GM12878 (cell line): ENCODE measurements around the gene THSD8. TPM values are rescaled to one million over a fixed set of nuclear protein-coding genes. Genes with fewer than 3 reads are reported as not detected.

ENCODE experiments used
- microRNA-seq: library from miRNA; unstranded; fragments of <30 nt; microRNA quantifications from one replicate; pipeline ENCODE4, GENCODE V29; 2018
- polyA plus RNA-seq, 11 experiments: library from polyadenylated mRNA; depleted of rRNA in 4 of 11; unstranded in 6 of 11; stranded (reverse) in 5 of 11; fragments of >200 nt; fragmentation: Nextera tagmentation in 4 of 11; fragmentation: Illumina TruSeq in 1 of 11; extraction: Ambion mirVana in 4 of 11; extraction: Trizol in 1 of 11; gene quantifications; 1 replicate in 1 of 11; 2 replicates in 10 of 11; pipeline versions ENCODE4 v1.2.1 to v1.2.3, GENCODE V29; 2011 to 2016; ENCODE audit warnings: inconsistent platforms in 2 of 11, missing spikeins in 2 of 11, low read depth in 1 of 11
- small RNA-seq: library from RNA; depleted of rRNA; stranded (forward); fragments of <200 nt; gene quantifications from one replicate; pipeline ENCODE3, GENCODE V24; 2014
- total RNA-seq, 4 experiments: library from RNA; depleted of rRNA in 3 of 4; stranded (reverse); fragments of >200 nt in 3 of 4; fragmentation: Illumina TruSeq in 1 of 4; extraction: Trizol in 1 of 4; gene quantifications; 2 replicates each; pipeline versions ENCODE4 v1.2.1 to v1.2.3, GENCODE V29; 2013 to 2021

THSD8 gene
- total and polyA plus RNA-seq, 10 of the 15 experiments (the other 5 are each of a cell fraction or from before 2014, with no cell fraction given) = 0.24 to 32.3 (median 21.3) TPM; not detected in 2

Small RNA genes within 50 kb of the gene (microRNA-seq; reads per million reads assigned to microRNA genes)
- not detected for gene MIR5684
- gene MIR6794 = not detected

Small RNA genes within 50 kb of the gene (small RNA-seq; reads per million reads assigned to genes)
- gene MIR5684 (not detected), gene MIR6794 (not detected)

Other genes with a start within 250 kb of the THSD8 start
Only the 7 nearest of the 27 such genes appear.
- gene BEST2, start 50.3 kb upstream of the THSD8 start, total RNA-seq (2014; rRNA removed) = not detected in 2 replicates
- not detected in 2 replicates for gene BEST2, start 50.3 kb upstream of the THSD8 start, total RNA-seq (2014; rRNA removed; fragmentation: Illumina TruSeq; extraction: Trizol)
- 0.08 TPM in 1 of 2 replicates, not detected in the other for gene BEST2, start 50.3 kb upstream of the THSD8 start, total RNA-seq (2021)
- not detected in 2 replicates for gene BEST2, start 50.3 kb upstream of the THSD8 start, polyA plus RNA-seq (2011; rRNA removed)
- gene BEST2, start 50.3 kb upstream of the THSD8 start, polyA plus RNA-seq (2014; fragmentation: Illumina TruSeq; extraction: Trizol) = not detected in 2 replicates
- not detected for gene BEST2, start 50.3 kb upstream of the THSD8 start, polyA plus RNA-seq (2014; fragmentation: Nextera tagmentation; extraction: Ambion mirVana)
- 0.09 TPM in 1 of 2 replicates, not detected in the other for gene BEST2, start 50.3 kb upstream of the THSD8 start, polyA plus RNA-seq (2014; rRNA removed)
- not detected for gene BEST2, start 50.3 kb upstream of the THSD8 start, polyA plus RNA-seq (2016; fragmentation: Nextera tagmentation; extraction: Ambion mirVana)
- gene HOOK2, start 26.5 kb upstream of the THSD8 start, total RNA-seq (2014; rRNA removed) = 5.8 and 6.8 TPM in 2 replicates
- 3.4 and 3.8 TPM in 2 replicates for gene HOOK2, start 26.5 kb upstream of the THSD8 start, total RNA-seq (2014; rRNA removed; fragmentation: Illumina TruSeq; extraction: Trizol)
- 6.4 and 8.3 TPM in 2 replicates for gene HOOK2, start 26.5 kb upstream of the THSD8 start, total RNA-seq (2021)
- gene HOOK2, start 26.5 kb upstream of the THSD8 start, polyA plus RNA-seq (2011; rRNA removed) = 3.3 and 3.5 TPM in 2 replicates
- 4.4 and 5.6 TPM in 2 replicates for gene HOOK2, start 26.5 kb upstream of the THSD8 start, polyA plus RNA-seq (2014; fragmentation: Illumina TruSeq; extraction: Trizol)
- gene HOOK2, start 26.5 kb upstream of the THSD8 start, polyA plus RNA-seq (2014; fragmentation: Nextera tagmentation; extraction: Ambion mirVana) = 1 to 10 TPM; 1.5 TPM
- 8.6 and 9.6 TPM in 2 replicates for gene HOOK2, start 26.5 kb upstream of the THSD8 start, polyA plus RNA-seq (2014; rRNA removed)
- 1 to 10 TPM; 7.5 to 9.2 TPM for gene HOOK2, start 26.5 kb upstream of the THSD8 start, polyA plus RNA-seq (2016; fragmentation: Nextera tagmentation; extraction: Ambion mirVana)
- gene JUNB, start 10.6 kb upstream of the THSD8 start, total RNA-seq (2014; rRNA removed) = 102 and 110 TPM in 2 replicates
- gene JUNB, start 10.6 kb upstream of the THSD8 start, total RNA-seq (2014; rRNA removed; fragmentation: Illumina TruSeq; extraction: Trizol) = 15.2 and 17.0 TPM in 2 replicates
- 116 and 123 TPM in 2 replicates for gene JUNB, start 10.6 kb upstream of the THSD8 start, total RNA-seq (2021)
- gene JUNB, start 10.6 kb upstream of the THSD8 start, polyA plus RNA-seq (2011; rRNA removed) = 17.2 and 65.1 TPM in 2 replicates
- 0.51 and 4.8 TPM in 2 replicates for gene JUNB, start 10.6 kb upstream of the THSD8 start, polyA plus RNA-seq (2014; fragmentation: Illumina TruSeq; extraction: Trizol)
- gene JUNB, start 10.6 kb upstream of the THSD8 start, polyA plus RNA-seq (2014; fragmentation: Nextera tagmentation; extraction: Ambion mirVana) = 1 to 10 TPM in 1 of 2 experiments, under 1 TPM in 1; 0.55 to 2.4 TPM
- 144 and 154 TPM in 2 replicates for gene JUNB, start 10.6 kb upstream of the THSD8 start, polyA plus RNA-seq (2014; rRNA removed)
- 10 to 100 TPM; 71.6 to 96.6 TPM for gene JUNB, start 10.6 kb upstream of the THSD8 start, polyA plus RNA-seq (2016; fragmentation: Nextera tagmentation; extraction: Ambion mirVana)
- gene PRDX2, start 269 bp upstream of the THSD8 start, total RNA-seq (2014; rRNA removed) = 367 and 392 TPM in 2 replicates
- gene PRDX2, start 269 bp upstream of the THSD8 start, total RNA-seq (2014; rRNA removed; fragmentation: Illumina TruSeq; extraction: Trizol) = 230 and 258 TPM in 2 replicates
- 274 and 279 TPM in 2 replicates for gene PRDX2, start 269 bp upstream of the THSD8 start, total RNA-seq (2021)
- gene PRDX2, start 269 bp upstream of the THSD8 start, polyA plus RNA-seq (2011; rRNA removed) = 45.7 and 93.0 TPM in 2 replicates
- 110 and 338 TPM in 2 replicates for gene PRDX2, start 269 bp upstream of the THSD8 start, polyA plus RNA-seq (2014; fragmentation: Illumina TruSeq; extraction: Trizol)
- gene PRDX2, start 269 bp upstream of the THSD8 start, polyA plus RNA-seq (2014; fragmentation: Nextera tagmentation; extraction: Ambion mirVana) = 100 to 1,000 TPM; 670 to 812 TPM
- gene PRDX2, start 269 bp upstream of the THSD8 start, polyA plus RNA-seq (2014; rRNA removed) = 327 and 338 TPM in 2 replicates
- gene PRDX2, start 269 bp upstream of the THSD8 start, polyA plus RNA-seq (2016; fragmentation: Nextera tagmentation; extraction: Ambion mirVana) = 100 to 1,000 TPM; 349 to 384 TPM
- 41.7 and 46.9 TPM in 2 replicates for gene RNASEH2A, start 4.5 kb downstream of the THSD8 start, total RNA-seq (2014; rRNA removed)
- 35.2 and 39.6 TPM in 2 replicates for gene RNASEH2A, start 4.5 kb downstream of the THSD8 start, total RNA-seq (2014; rRNA removed; fragmentation: Illumina TruSeq; extraction: Trizol)
- gene RNASEH2A, start 4.5 kb downstream of the THSD8 start, total RNA-seq (2021) = 41.2 and 43.8 TPM in 2 replicates
- gene RNASEH2A, start 4.5 kb downstream of the THSD8 start, polyA plus RNA-seq (2011; rRNA removed) = 20.3 and 35.4 TPM in 2 replicates
- gene RNASEH2A, start 4.5 kb downstream of the THSD8 start, polyA plus RNA-seq (2014; fragmentation: Illumina TruSeq; extraction: Trizol) = 10.4 and 30.7 TPM in 2 replicates
- gene RNASEH2A, start 4.5 kb downstream of the THSD8 start, polyA plus RNA-seq (2014; fragmentation: Nextera tagmentation; extraction: Ambion mirVana) = 10 to 100 TPM; 17.4 to 19.1 TPM
- 54.4 and 65.3 TPM in 2 replicates for gene RNASEH2A, start 4.5 kb downstream of the THSD8 start, polyA plus RNA-seq (2014; rRNA removed)
- 100 to 1,000 TPM in 1 of 2 experiments, 10 to 100 TPM in 1; 95.0 to 103 TPM for gene RNASEH2A, start 4.5 kb downstream of the THSD8 start, polyA plus RNA-seq (2016; fragmentation: Nextera tagmentation; extraction: Ambion mirVana)
- 0.45 and 0.87 TPM in 2 replicates for gene RTBDN, start 32.5 kb downstream of the THSD8 start, total RNA-seq (2014; rRNA removed)
- gene RTBDN, start 32.5 kb downstream of the THSD8 start, total RNA-seq (2014; rRNA removed; fragmentation: Illumina TruSeq; extraction: Trizol) = not detected in 2 replicates
- gene RTBDN, start 32.5 kb downstream of the THSD8 start, total RNA-seq (2021) = not detected in 2 replicates
- not detected in 2 replicates for gene RTBDN, start 32.5 kb downstream of the THSD8 start, polyA plus RNA-seq (2011; rRNA removed)
- not detected in 2 replicates for gene RTBDN, start 32.5 kb downstream of the THSD8 start, polyA plus RNA-seq (2014; fragmentation: Illumina TruSeq; extraction: Trizol)
- not detected for gene RTBDN, start 32.5 kb downstream of the THSD8 start, polyA plus RNA-seq (2014; fragmentation: Nextera tagmentation; extraction: Ambion mirVana)
- gene RTBDN, start 32.5 kb downstream of the THSD8 start, polyA plus RNA-seq (2014; rRNA removed) = not detected in 2 replicates
- not detected for gene RTBDN, start 32.5 kb downstream of the THSD8 start, polyA plus RNA-seq (2016; fragmentation: Nextera tagmentation; extraction: Ambion mirVana)
- gene MAST1, start 36.4 kb downstream of the THSD8 start, total RNA-seq (2014; rRNA removed) = 0.11 and 0.79 TPM in 2 replicates
- gene MAST1, start 36.4 kb downstream of the THSD8 start, total RNA-seq (2014; rRNA removed; fragmentation: Illumina TruSeq; extraction: Trizol) = 0.18 and 0.23 TPM in 2 replicates
- 0.44 and 0.85 TPM in 2 replicates for gene MAST1, start 36.4 kb downstream of the THSD8 start, total RNA-seq (2021)
- gene MAST1, start 36.4 kb downstream of the THSD8 start, polyA plus RNA-seq (2011; rRNA removed) = 0.10 and 0.57 TPM in 2 replicates
- gene MAST1, start 36.4 kb downstream of the THSD8 start, polyA plus RNA-seq (2014; fragmentation: Illumina TruSeq; extraction: Trizol) = 0.38 TPM in 1 of 2 replicates, not detected in the other
- under 1 TPM in 1 of 2 experiments, not detected in 1; 0.08 TPM for gene MAST1, start 36.4 kb downstream of the THSD8 start, polyA plus RNA-seq (2014; fragmentation: Nextera tagmentation; extraction: Ambion mirVana)
- 0.68 and 1.3 TPM in 2 replicates for gene MAST1, start 36.4 kb downstream of the THSD8 start, polyA plus RNA-seq (2014; rRNA removed)
- gene MAST1, start 36.4 kb downstream of the THSD8 start, polyA plus RNA-seq (2016; fragmentation: Nextera tagmentation; extraction: Ambion mirVana) = under 1 TPM; 0.33 to 0.54 TPM